ENCODE measurements around the gene FGB. TPM values are rescaled to one million over a fixed set of nuclear protein-coding genes. Genes with fewer than 3 reads are reported as not detected.

FGB gene
- total RNA-seq, 1 donor from 2014 or later = not detected

GRCh38 chr4:154526151-154526550 lies 36.7 kb upstream of the FGB start:
- no peak for TF ChIP-seq CTCF (IDR thresholded peaks at IDR 0.05; ENCODE audit: borderline replicate concordance)
- Histone ChIP-seq H3K4me3 (no peak overlapping the region), H3K36me3 (no peaks in the 10 kb centered on the region), H3K9me3 (replicated peaks) (no peaks in the 10 kb centered on the region), H3K27ac (replicated peaks) (no peak overlapping the region), H3K4me1 (no peaks in the 10 kb centered on the region), H3K27me3 (ENCODE audit: low read depth) (peaks cover 27% of the 10 kb centered on the region)
- no peak for DNase-seq
- intact Hi-C loops (cut with micrococcal nuclease) = no loop called here

GRCh38 chr4:154527308-154527707 lies 35.5 kb upstream of the FGB start:
- TF ChIP-seq CTCF (IDR thresholded peaks at IDR 0.05; ENCODE audit: borderline replicate concordance) = no peak
- Histone ChIP-seq H3K36me3 (no peaks in the 10 kb centered on the region), H3K27me3 (ENCODE audit: low read depth) (peaks cover 27% of the 10 kb centered on the region), H3K27ac (replicated peaks) (no peak overlapping the region), H3K4me3 (no peak overlapping the region), H3K4me1 (no peaks in the 10 kb centered on the region), H3K9me3 (replicated peaks) (no peaks in the 10 kb centered on the region)
- DNase-seq = no peak
- intact Hi-C loops (cut with micrococcal nuclease) = no loop called here

GRCh38 chr4:154528869-154529268 lies 33.9 kb upstream of the FGB start:
- no peak for DNase-seq
- Histone ChIP-seq H3K4me1 (no peaks in the 10 kb centered on the region), H3K27ac (replicated peaks) (no peak overlapping the region), H3K36me3 (no peaks in the 10 kb centered on the region), H3K9me3 (replicated peaks) (no peaks in the 10 kb centered on the region), H3K27me3 (ENCODE audit: low read depth) (peaks cover 18% of the 10 kb centered on the region), H3K4me3 (no peak overlapping the region)
- intact Hi-C loops (cut with micrococcal nuclease) = no loop called here
- TF ChIP-seq CTCF (IDR thresholded peaks at IDR 0.05; ENCODE audit: borderline replicate concordance) = no peak

- Histone ChIP-seq H3K27me3 (ENCODE audit: low read depth) (peaks cover 8% of the 10 kb centered on the region), H3K4me1 (no peaks in the 10 kb centered on the region), H3K4me3 (no peak overlapping the region), H3K27ac (replicated peaks) (no peak overlapping the region), H3K9me3 (replicated peaks) (no peaks in the 10 kb centered on the region), H3K36me3 (no peaks in the 10 kb centered on the region)
- no peak for TF ChIP-seq CTCF (IDR thresholded peaks at IDR 0.05; ENCODE audit: borderline replicate concordance)
- no peak for DNase-seq
- intact Hi-C loops (cut with micrococcal nuclease) = no loop called here
Observed at GRCh38 chr4:154529728-154530519, 32.9 kb upstream of the FGB start.

GRCh38 chr4:154534296-154534695 lies 28.5 kb upstream of the FGB start:
- intact Hi-C loops (cut with micrococcal nuclease) = no loop called here
- Histone ChIP-seq H3K4me1 (no peaks in the 10 kb centered on the region), H3K36me3 (peaks cover 43% of the 10 kb centered on the region), H3K27me3 (ENCODE audit: low read depth) (no peaks in the 10 kb centered on the region), H3K4me3 (no peak overlapping the region), H3K27ac (replicated peaks) (no peak overlapping the region), H3K9me3 (replicated peaks) (no peaks in the 10 kb centered on the region)
- no peak for TF ChIP-seq CTCF (IDR thresholded peaks at IDR 0.05; ENCODE audit: borderline replicate concordance)
- DNase-seq = no peak
